Measurements from ENCODE around the gene ZNF768. TPM values are rescaled to one million over a fixed set of nuclear protein-coding genes. Genes with fewer than 3 reads are reported as not detected.
A peak's percentile ranks its signal among the peaks of the same experiment; 100 is the strongest.

ZNF768 gene
- total and polyA plus RNA-seq, 2 of the 13 experiments (the other 11 are each of a cell fraction or from before 2014, with no cell fraction given), result 26.7 to 34.4 TPM

- TF ChIP-seq KDM4B (CRISPR knock-in tag; IDR thresholded peaks at IDR 0.05) (peak; percentile 10; the same call in 1 of the 2 replicates), AFF4 (CRISPR knock-in tag; IDR thresholded peaks at IDR 0.05) (no peak), PAXIP1 (CRISPR knock-in tag; conservative IDR thresholded peaks at IDR 0.05) (peak; percentile 69; the same call in 1 of the 2 replicates), ZSCAN29 (CRISPR knock-in tag; conservative IDR thresholded peaks at IDR 0.05) (no peak), ZNF326 (CRISPR knock-in tag; IDR thresholded peaks at IDR 0.05; ENCODE audit: borderline replicate concordance) (no peak; the same call in 1 of the 2 replicates), ZNF687 (CRISPR knock-in tag; IDR thresholded peaks at IDR 0.05) (peak; percentile 78), CBFB (CRISPR knock-in tag; IDR thresholded peaks at IDR 0.05) (peak; percentile 48; the same call in 1 of the 2 replicates), ZNF678 (CRISPR knock-in tag; IDR thresholded peaks at IDR 0.05) (peak; percentile 26; the same call in 1 of the 2 replicates), BCL3 (CRISPR knock-in tag; IDR thresholded peaks at IDR 0.05) (peak; percentile 42; the same call in 1 of the 2 replicates), ZNF558 (CRISPR knock-in tag; IDR thresholded peaks at IDR 0.05; ENCODE audit: borderline replicate concordance) (0 out of 2 replicates have a peak, but pooled peaks have one; percentile 56), ZBTB38 (CRISPR knock-in tag; IDR thresholded peaks at IDR 0.05) (no peak; the same call in 1 of the 2 replicates), SP5 (CRISPR knock-in tag; IDR thresholded peaks at IDR 0.05; ENCODE audit: borderline replicate concordance, low read depth) (peak; percentile 85), CREBL2 (CRISPR knock-in tag; IDR thresholded peaks at IDR 0.05; ENCODE audit: borderline replicate concordance) (no peak; the same call in 1 of the 2 replicates), ESRRA (CRISPR knock-in tag; IDR thresholded peaks at IDR 0.05; ENCODE audit: low read depth) (peak; percentile 86)
Measured at GRCh38 chr16:30526823-30527634, 663 bp upstream of the ZNF768 start (continued).

All from HepG2 (cell line).